Neural cell (in vitro differentiated cells): Measurements from ENCODE around the gene ANTXR2.

ENCODE experiments used
- POLR2AphosphoS5 ChIP-seq: IDR thresholded peaks from 2 replicates; pipeline ENCODE4 v1.6.1; 2012
- RAD21 ChIP-seq: fragments of 450-650 bp; conservative IDR thresholded peaks from 2 replicates; pipeline ENCODE4 v1.6.1; 2014; ENCODE audit warnings: antibody characterized with exemption, mild to moderate bottlenecking, moderate library complexity

DNA sequence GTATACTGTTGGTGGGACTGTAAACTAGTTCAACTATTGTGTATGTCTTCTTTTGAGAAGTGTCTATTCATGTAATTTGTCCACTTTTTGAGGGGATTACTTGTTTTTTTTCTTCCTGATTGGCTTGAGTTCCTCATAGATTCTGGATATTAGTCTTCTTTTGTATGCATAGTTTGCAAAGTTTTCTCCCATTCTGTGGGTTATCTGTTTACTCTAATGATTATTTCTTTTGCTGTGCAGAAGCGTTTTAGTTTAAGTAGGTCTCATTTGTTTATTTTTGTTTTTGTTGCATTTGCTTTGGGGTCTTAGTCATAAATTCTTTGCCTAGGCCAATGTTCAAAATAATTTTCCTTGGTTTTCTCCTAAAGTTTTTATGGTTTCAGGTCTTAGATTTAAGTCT lies 26.6 kb upstream of the ANTXR2 start:
- TF ChIP-seq RAD21 (no peak), POLR2AphosphoS5 (no peak)
